WTC11 (cell line): ENCODE data around the gene CEP120. TPM values are rescaled to one million over a fixed set of nuclear protein-coding genes. Genes with fewer than 3 reads are reported as not detected.

Experiments
- ATAC-seq: fragments of 200-7000 bp; cut with Tn5 transposase; 2 replicates; pipeline ENCODE4 v1.10.0; 2021; ENCODE audit warnings: mild to moderate bottlenecking, moderate library complexity
- CTCF ChIA-PET: fragments of 300-600 bp; sonication (Branson Sonifier 250); formaldehyde crosslinking; loops from one replicate; lab custom pipeline; 2021; ENCODE audit warnings: antibody characterized with exemption; lab: Charles Lee
- POLR2A ChIA-PET: fragments of 350-600 bp; sonication (Branson Sonifier 250); formaldehyde crosslinking; loops from one replicate; lab custom pipeline; 2021; ENCODE audit warnings: antibody characterized with exemption; lab: Charles Lee
- DNase-seq: peaks from one replicate; pipeline ENCODE4 v3.0.0; 2021; ENCODE audit warnings: low spot score
- H3K27ac Mint-ChIP-seq: 2 replicates; pipeline ENCODE4 v1.8.0; 2021; ENCODE audit warnings: mixed read lengths
- H3K27me3 Mint-ChIP-seq: 2 replicates; pipeline ENCODE4 v1.8.0; 2021; ENCODE audit warnings: low read depth, mild to moderate bottlenecking, moderate library complexity, mixed read lengths
- H3K36me3 Mint-ChIP-seq: 2 replicates; pipeline ENCODE4 v1.8.0; 2021; ENCODE audit warnings: mixed read lengths
- H3K4me1 Mint-ChIP-seq: 2 replicates; pipeline ENCODE4 v1.8.0; 2022; ENCODE audit warnings: mixed read lengths
- H3K4me3 Mint-ChIP-seq: 2 replicates; pipeline ENCODE4 v1.8.0; 2021; ENCODE audit warnings: mild to moderate bottlenecking, moderate library complexity, mixed read lengths
- H3K9me3 Mint-ChIP-seq: 2 replicates; pipeline ENCODE4 v1.8.0; 2021; ENCODE audit warnings: mixed read lengths
- ETV6 ChIP-seq: sonication (generic); formaldehyde crosslinking; IDR thresholded peaks from 2 replicates; pipeline ENCODE4 v1.8.1; 2022; ENCODE audit warnings: mild to moderate bottlenecking, missing genetic modification reagents
- FOXP1 ChIP-seq: sonication (generic); formaldehyde crosslinking; IDR thresholded peaks from 2 replicates; pipeline ENCODE4 v1.8.0; 2022; ENCODE audit warnings: missing genetic modification reagents, mild to moderate bottlenecking, moderate library complexity, borderline replicate concordance
- GRHL2 ChIP-seq: fragments of 250-450 bp; sonication (Bioruptor Pico); IDR thresholded peaks from 2 replicates; pipeline ENCODE4 v1.8.0; 2022; ENCODE audit warnings: mild to moderate bottlenecking, moderate library complexity; ENCODE audit not compliant: insufficient replicate concordance, severe bottlenecking
- KAT7 ChIP-seq: sonication (generic); formaldehyde crosslinking; IDR thresholded peaks from 2 replicates; pipeline ENCODE4 v1.8.1; 2023; ENCODE audit warnings: missing genetic modification reagents, mild to moderate bottlenecking, borderline replicate concordance
- MXD4 ChIP-seq: fragments of 250-450 bp; sonication (Bioruptor Pico); IDR thresholded peaks from 2 replicates; pipeline ENCODE4 v1.8.0; 2021; ENCODE audit warnings: mild to moderate bottlenecking, moderate library complexity, borderline replicate concordance
- NFYB ChIP-seq: sonication (generic); formaldehyde crosslinking; conservative IDR thresholded peaks from 2 replicates; pipeline ENCODE4 v1.8.0; 2022; ENCODE audit warnings: low read depth, missing genetic modification reagents
- NR1H2 ChIP-seq: sonication (generic); formaldehyde crosslinking; IDR thresholded peaks from 2 replicates; pipeline ENCODE4 v1.9.0; 2021; ENCODE audit warnings: mild to moderate bottlenecking, moderate library complexity, missing genetic modification reagents
- RELA ChIP-seq: sonication (generic); formaldehyde crosslinking; IDR thresholded peaks from 2 replicates; pipeline ENCODE4 v1.8.1; 2022; ENCODE audit warnings: missing genetic modification reagents, mild to moderate bottlenecking, borderline replicate concordance
- RORB ChIP-seq: fragments of 250-450 bp; sonication (Bioruptor Pico); IDR thresholded peaks from 2 replicates; pipeline ENCODE4 v1.9.0; 2021; ENCODE audit warnings: mild to moderate bottlenecking
- SP1 ChIP-seq: sonication (generic); formaldehyde crosslinking; conservative IDR thresholded peaks from 2 replicates; pipeline ENCODE4 v1.8.1; 2022; ENCODE audit warnings: missing genetic modification reagents
- TCF7 ChIP-seq: sonication (generic); formaldehyde crosslinking; IDR thresholded peaks from 2 replicates; pipeline ENCODE4 v1.8.0; 2022; ENCODE audit warnings: mild to moderate bottlenecking, low read depth, missing genetic modification reagents, moderate library complexity
- TEAD4 ChIP-seq: sonication (generic); formaldehyde crosslinking; IDR thresholded peaks from 2 replicates; pipeline ENCODE4 v1.8.0; 2022; ENCODE audit warnings: mild to moderate bottlenecking, missing genetic modification reagents
- ZNF121 ChIP-seq: sonication (generic); formaldehyde crosslinking; IDR thresholded peaks from 2 replicates; pipeline ENCODE4 v1.8.0; 2023; ENCODE audit warnings: missing genetic modification reagents
- ZNF263 ChIP-seq: sonication (generic); formaldehyde crosslinking; IDR thresholded peaks from 2 replicates; pipeline ENCODE4 v1.8.1; 2022; ENCODE audit warnings: low read depth, mild to moderate bottlenecking, moderate library complexity, missing genetic modification reagents
- ZNF416 ChIP-seq: fragments of 250-450 bp; sonication (Bioruptor Pico); IDR thresholded peaks from 2 replicates; pipeline ENCODE4 v1.9.0; 2021; ENCODE audit warnings: mild to moderate bottlenecking, inconsistent platforms
- ZNF423 ChIP-seq: fragments of 250-450 bp; sonication (Bioruptor Pico); IDR thresholded peaks from 2 replicates; pipeline ENCODE4 v2.1.2; 2022; ENCODE audit warnings: mild to moderate bottlenecking, moderate library complexity
- total RNA-seq: library from RNA; stranded (reverse); gene quantifications from 3 replicates; pipeline ENCODE4 v1.2.3, GENCODE V29; 2021
- TF ChIP-seq, protein P1 (sequence below): fragments of 200-600 bp; IDR thresholded peaks from 2 replicates; pipeline ENCODE4 v1.8.0; 2022; ENCODE audit warnings: antibody characterized with exemption
- TF ChIP-seq, protein P2 (sequence below): sonication (generic); formaldehyde crosslinking; IDR thresholded peaks from 2 replicates; pipeline ENCODE4 v1.8.1; 2023; ENCODE audit warnings: mild to moderate bottlenecking, moderate library complexity, missing genetic modification reagents
- TF ChIP-seq, protein P3 (sequence below): sonication (generic); formaldehyde crosslinking; IDR thresholded peaks from 2 replicates; pipeline ENCODE4 v1.8.0; 2022; ENCODE audit warnings: mild to moderate bottlenecking, missing genetic modification reagents
- TF ChIP-seq, protein P4 (sequence below): sonication (generic); formaldehyde crosslinking; IDR thresholded peaks from 2 replicates; pipeline ENCODE4 v1.8.1; 2023; ENCODE audit warnings: mild to moderate bottlenecking, missing genetic modification reagents
- TF ChIP-seq, protein P5 (sequence below): sonication (generic); formaldehyde crosslinking; IDR thresholded peaks from 2 replicates; pipeline ENCODE4 v1.8.1; 2023; ENCODE audit warnings: mild to moderate bottlenecking, missing genetic modification reagents, moderate library complexity
- TF ChIP-seq, protein P6 (sequence below): fragments of 250-450 bp; sonication (Bioruptor Pico); IDR thresholded peaks from 2 replicates; pipeline ENCODE4 v1.8.0; 2021; ENCODE audit warnings: mild to moderate bottlenecking
- TF ChIP-seq, protein P7 (sequence below): fragments of 250-450 bp; sonication (Bioruptor Pico); IDR thresholded peaks from 2 replicates; pipeline ENCODE4 v1.9.0; 2021; ENCODE audit warnings: moderate library complexity, mild to moderate bottlenecking, inconsistent platforms, borderline replicate concordance

The CEP120 gene
- total RNA-seq, 1 experiment from 2014 or later: 15.2 TPM

DNA sequence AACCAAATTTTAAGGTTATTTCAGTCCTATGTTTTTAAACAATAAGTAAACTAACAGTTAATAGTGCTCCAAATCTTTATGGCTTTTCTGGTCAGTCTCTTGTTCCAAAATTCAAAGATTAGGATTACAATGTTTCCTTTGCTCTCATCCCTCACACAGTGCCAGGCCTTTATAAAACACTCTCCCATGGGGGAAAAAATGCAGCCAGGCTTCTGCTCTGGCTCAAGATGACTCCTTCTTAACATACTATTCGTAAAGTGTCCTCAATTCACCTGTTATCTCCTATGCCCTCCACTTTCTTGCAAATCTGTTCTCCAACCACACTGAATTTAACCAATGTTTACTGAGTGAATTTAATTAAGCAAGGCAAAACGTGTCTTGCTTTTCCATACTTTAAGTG lies 1.4 kb downstream of the CEP120 start:
- Mint-ChIP-seq H3K27ac (no peak overlapping the region), H3K4me3 (no peak overlapping the region), H3K4me1 (peaks cover 10% of the 10 kb centered on the region), H3K9me3 (no peaks in the 10 kb centered on the region), H3K36me3 (peaks cover 7% of the 10 kb centered on the region), H3K27me3 (no peaks in the 10 kb centered on the region)
- TF ChIP-seq GRHL2 (CRISPR knock-in tag) (no peak), FOXP1 (CRISPR knock-in tag) (no peak), ETV6 (CRISPR knock-in tag) (no peak), RORB (CRISPR knock-in tag) (no peak), ZNF423 (CRISPR knock-in tag) (no peak), TCF7 (no peak), ZNF121 (CRISPR knock-in tag) (no peak)
- TF ChIP-seq, protein P1, sequence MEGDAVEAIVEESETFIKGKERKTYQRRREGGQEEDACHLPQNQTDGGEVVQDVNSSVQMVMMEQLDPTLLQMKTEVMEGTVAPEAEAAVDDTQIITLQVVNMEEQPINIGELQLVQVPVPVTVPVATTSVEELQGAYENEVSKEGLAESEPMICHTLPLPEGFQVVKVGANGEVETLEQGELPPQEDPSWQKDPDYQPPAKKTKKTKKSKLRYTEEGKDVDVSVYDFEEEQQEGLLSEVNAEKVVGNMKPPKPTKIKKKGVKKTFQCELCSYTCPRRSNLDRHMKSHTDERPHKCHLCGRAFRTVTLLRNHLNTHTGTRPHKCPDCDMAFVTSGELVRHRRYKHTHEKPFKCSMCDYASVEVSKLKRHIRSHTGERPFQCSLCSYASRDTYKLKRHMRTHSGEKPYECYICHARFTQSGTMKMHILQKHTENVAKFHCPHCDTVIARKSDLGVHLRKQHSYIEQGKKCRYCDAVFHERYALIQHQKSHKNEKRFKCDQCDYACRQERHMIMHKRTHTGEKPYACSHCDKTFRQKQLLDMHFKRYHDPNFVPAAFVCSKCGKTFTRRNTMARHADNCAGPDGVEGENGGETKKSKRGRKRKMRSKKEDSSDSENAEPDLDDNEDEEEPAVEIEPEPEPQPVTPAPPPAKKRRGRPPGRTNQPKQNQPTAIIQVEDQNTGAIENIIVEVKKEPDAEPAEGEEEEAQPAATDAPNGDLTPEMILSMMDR: no peak
- TF ChIP-seq, protein P2, sequence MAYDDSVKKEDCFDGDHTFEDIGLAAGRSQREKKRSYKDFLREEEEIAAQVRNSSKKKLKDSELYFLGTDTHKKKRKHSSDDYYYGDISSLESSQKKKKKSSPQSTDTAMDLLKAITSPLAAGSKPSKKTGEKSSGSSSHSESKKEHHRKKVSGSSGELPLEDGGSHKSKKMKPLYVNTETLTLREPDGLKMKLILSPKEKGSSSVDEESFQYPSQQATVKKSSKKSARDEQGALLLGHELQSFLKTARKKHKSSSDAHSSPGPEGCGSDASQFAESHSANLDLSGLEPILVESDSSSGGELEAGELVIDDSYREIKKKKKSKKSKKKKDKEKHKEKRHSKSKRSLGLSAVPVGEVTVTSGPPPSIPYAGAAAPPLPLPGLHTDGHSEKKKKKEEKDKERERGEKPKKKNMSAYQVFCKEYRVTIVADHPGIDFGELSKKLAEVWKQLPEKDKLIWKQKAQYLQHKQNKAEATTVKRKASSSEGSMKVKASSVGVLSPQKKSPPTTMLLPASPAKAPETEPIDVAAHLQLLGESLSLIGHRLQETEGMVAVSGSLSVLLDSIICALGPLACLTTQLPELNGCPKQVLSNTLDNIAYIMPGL (CRISPR knock-in tag): no peak
- TF ChIP-seq, protein P3, sequence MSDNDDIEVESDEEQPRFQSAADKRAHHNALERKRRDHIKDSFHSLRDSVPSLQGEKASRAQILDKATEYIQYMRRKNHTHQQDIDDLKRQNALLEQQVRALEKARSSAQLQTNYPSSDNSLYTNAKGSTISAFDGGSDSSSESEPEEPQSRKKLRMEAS (CRISPR knock-in tag): no peak
- TF ChIP-seq, protein P4, sequence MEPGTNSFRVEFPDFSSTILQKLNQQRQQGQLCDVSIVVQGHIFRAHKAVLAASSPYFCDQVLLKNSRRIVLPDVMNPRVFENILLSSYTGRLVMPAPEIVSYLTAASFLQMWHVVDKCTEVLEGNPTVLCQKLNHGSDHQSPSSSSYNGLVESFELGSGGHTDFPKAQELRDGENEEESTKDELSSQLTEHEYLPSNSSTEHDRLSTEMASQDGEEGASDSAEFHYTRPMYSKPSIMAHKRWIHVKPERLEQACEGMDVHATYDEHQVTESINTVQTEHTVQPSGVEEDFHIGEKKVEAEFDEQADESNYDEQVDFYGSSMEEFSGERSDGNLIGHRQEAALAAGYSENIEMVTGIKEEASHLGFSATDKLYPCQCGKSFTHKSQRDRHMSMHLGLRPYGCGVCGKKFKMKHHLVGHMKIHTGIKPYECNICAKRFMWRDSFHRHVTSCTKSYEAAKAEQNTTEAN: no peak
- TF ChIP-seq, protein P5, sequence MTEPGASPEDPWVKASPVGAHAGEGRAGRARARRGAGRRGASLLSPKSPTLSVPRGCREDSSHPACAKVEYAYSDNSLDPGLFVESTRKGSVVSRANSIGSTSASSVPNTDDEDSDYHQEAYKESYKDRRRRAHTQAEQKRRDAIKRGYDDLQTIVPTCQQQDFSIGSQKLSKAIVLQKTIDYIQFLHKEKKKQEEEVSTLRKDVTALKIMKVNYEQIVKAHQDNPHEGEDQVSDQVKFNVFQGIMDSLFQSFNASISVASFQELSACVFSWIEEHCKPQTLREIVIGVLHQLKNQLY (CRISPR knock-in tag): no peak
- TF ChIP-seq, protein P6, sequence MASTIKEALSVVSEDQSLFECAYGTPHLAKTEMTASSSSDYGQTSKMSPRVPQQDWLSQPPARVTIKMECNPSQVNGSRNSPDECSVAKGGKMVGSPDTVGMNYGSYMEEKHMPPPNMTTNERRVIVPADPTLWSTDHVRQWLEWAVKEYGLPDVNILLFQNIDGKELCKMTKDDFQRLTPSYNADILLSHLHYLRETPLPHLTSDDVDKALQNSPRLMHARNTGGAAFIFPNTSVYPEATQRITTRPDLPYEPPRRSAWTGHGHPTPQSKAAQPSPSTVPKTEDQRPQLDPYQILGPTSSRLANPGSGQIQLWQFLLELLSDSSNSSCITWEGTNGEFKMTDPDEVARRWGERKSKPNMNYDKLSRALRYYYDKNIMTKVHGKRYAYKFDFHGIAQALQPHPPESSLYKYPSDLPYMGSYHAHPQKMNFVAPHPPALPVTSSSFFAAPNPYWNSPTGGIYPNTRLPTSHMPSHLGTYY (CRISPR knock-in tag): no peak
- no peak for DNase-seq
- POLR2A ChIA-PET: interaction anchor here (1.6 kb wide), 1 partner anchor 91 kb away, joined by 4 read pairs; no protein-coding TSS in a partner anchor
- no peak for ATAC-seq
- CTCF ChIA-PET: no interaction called here

DNA sequence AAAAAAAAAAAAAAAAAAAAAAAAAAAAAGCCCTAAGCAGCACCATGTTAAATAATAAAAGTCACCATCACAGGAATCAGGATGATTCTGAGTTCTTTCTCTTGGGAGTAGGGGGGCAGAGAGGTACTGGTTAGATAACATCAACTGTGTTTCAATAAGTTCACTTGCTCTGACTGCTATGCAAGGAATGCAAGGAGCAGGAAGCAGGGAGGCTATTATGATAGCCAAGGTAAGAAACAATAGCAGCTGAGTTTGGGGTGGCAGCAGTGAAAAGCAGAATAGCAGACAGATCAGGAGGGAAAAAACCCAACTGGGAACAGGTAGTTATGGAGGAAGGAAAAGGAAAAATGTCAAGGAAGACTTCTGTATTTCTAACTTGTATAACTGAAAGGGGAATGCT lies 8.2 kb downstream of the CEP120 start:
- ChIA-PET CTCF (interaction anchor here (1.5 kb wide), 1 partner anchor 9 kb away, joined by 7 read pairs; the partner anchor contains the start of gene CEP120), POLR2A (interaction anchor here (0.6 to 1.3 kb wide), 2 partner anchors 9 to 1067 kb away, joined by 5 to 6 read pairs; partner anchors contain the start of gene CEP120)
- Mint-ChIP-seq H3K4me1 (0 out of 2 replicates have a peak, but pooled peaks cover 3% of the 10 kb centered on the region), H3K36me3 (peaks cover 30% of the 10 kb centered on the region), H3K27me3 (no peaks in the 10 kb centered on the region), H3K9me3 (no peaks in the 10 kb centered on the region), H3K4me3 (no peak overlapping the region), H3K27ac (peak overlapping the region; percentile 6)
- TF ChIP-seq NR1H2 (CRISPR knock-in tag): no peak
- TF ChIP-seq, protein P7, sequence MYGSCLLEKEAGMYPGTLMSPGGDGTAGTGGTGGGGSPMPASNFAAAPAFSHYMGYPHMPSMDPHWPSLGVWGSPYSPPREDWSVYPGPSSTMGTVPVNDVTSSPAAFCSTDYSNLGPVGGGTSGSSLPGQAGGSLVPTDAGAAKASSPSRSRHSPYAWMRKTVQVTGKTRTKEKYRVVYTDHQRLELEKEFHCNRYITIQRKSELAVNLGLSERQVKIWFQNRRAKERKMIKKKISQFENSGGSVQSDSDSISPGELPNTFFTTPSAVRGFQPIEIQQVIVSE: no peak
- TF ChIP-seq ZNF263 (CRISPR knock-in tag): no peak
- TF ChIP-seq TEAD4 (CRISPR knock-in tag): no peak
- no peak for TF ChIP-seq NFYB (CRISPR knock-in tag)
- TF ChIP-seq RORB (CRISPR knock-in tag): no peak
- TF ChIP-seq KAT7: no peak
- TF ChIP-seq SP1: no peak
- no peak for TF ChIP-seq MXD4 (CRISPR knock-in tag)
- TF ChIP-seq RELA: no peak
- no peak for TF ChIP-seq ZNF416 (CRISPR knock-in tag)
- TF ChIP-seq ETV6 (CRISPR knock-in tag): no peak
- ATAC-seq: no peak; the same call in 1 of the 2 replicates
- no peak for DNase-seq
